Stimulated activated CD4-positive, alpha-beta T cell treated with anti-CD3 and anti-CD28 coated beads, Interleukin-12 subunit alpha, Interleukin-12 subunit beta, amount 100 ng/mL, for 48 hours (primary cell): ENCODE data around the gene CPNE1.
"Not testable (repeated sequence)": the region's sequence is repeated elsewhere in the genome, so short reads cannot be mapped to it uniquely, and the experiment has no call there.

Experiments used
- DNase-seq, 3 donors: peaks; one replicate each; pipeline ENCODE4 v3.0.0-alpha.2; 2020; ENCODE audit warnings: low read depth in 2 of 3, low spot score in 1 of 3

CPNE1 gene

DNA sequence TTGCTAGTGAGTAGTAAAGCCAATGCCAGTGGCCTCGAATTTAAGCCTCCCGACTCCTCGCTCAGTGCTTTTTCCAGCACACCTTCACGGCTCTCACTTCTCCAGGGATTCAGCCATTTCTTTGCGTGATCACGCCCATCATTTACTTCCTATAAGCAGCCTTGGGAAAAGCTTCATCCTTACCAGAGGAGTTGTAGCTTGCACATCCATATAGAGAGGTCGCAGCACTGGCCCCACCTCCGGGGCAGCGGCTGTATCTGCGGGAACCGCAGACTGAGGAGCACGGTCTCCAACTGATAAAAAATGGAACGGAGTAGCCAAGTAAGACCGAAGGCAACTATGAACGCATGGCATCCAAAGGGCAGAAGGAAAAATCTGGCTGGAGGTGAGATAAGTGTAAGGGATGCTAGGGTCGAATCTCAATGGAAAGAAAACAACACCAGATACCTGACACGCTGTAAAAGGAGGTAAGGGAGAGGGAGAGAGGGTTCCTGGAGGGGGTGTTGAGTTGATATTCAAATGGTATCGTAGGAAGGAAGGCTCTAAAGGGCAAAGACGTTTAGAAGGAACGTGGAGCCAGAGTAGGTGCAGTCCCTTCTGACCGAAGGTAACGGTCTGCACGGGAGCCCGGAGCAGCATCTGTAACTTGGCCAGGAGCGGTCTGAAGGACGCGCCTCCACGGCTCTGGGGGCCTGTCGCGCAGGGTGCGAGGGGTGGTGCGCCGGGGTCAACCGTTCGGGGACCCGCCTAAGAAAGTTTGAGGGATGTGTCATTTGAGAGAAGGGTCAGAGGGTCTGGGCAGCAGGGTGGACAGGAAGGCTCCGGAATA, 33.8 kb upstream of the CPNE1 start:
- no peak for DNase-seq

DNA sequence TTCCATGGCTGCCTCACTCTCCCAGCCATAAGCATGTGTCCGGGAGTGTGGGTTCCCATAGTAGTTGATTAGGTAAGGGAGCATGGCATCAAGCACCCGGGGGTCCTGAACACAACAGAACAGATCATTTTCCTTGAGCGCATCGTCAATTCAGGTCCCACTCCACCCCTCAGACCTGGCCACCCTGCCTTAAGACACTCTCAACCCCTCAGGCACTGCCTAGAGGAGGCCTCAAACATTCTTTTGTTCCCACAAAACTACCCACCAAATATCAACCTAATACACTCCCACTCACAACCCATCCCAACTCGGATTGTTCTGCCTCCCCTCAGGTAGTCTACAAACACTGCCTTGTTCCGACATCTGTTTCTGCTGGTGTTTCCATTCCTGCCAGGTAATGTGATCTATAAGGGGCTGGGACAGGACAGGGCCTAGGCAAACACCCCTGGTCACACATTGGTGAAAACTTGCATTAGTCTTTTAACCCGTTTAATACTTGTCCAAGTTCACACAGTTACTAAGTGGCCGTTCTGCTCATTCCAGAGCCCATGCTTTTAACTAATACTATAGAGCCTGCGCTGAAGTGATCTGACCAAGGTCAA, 33.1 kb upstream of the CPNE1 start:
- no peak for DNase-seq

DNA sequence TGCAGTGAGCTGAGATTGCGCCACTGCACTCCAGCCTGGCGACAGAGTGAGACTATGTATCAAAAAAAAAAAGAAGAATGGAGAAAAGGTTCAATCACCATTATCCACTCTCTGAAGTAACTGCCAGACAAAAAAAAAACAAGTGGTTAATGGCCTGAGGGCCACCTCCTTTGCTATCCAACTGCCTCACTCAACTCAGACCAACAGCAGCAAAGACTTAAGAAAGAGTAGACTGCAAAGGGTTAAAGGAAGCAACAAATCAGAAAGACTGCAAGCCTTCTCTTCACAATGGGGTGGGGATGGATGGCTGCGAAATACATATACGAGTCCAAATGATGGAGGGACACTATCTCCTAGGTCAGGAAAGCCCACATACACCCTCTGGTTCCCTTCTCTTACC, 31.3 kb upstream of the CPNE1 start:
- DNase-seq: no peak

DNA sequence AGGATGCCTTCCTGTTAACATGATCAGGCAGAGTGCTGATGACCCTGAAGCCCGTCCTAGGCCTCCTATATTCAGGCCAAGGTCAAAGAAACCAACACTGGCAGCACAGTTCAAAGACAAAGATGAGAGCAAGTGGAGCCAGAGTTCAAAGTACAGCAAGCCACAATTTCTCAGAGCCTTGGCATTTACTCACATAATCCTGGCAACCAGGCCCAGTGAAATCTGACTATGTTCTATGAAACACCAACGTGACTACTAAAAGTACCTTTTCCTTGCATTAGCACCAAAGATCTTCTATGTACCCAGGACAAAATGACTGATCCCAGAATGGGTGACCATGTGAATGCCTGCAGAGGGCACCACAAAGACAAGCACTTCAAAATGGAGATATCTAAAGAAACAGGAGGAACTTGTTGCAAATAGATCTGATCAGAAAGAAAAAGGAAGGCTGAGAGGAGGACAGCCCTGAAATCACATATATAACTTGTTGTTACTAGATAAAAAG, 30.6 kb upstream of the CPNE1 start:
- DNase-seq: no peak

DNA sequence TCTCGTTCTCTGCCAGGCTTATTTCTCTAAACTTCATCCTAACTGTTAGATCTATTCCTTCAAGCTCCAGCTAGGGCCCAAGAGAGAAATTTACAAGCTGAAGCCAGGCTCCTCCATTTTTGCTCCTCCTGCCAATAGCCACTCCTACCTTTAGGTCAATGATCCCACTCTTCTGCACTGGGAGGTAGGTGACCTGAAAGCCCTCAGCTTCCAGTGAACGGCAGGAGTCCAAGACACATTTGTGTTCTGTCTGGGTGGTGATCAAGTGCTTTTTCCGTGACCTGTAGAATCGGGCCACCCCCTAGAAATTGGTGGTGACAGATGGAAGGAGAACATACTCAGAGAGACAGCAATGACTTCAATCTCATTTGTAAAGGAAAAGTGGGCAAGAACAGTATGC, 25.6 kb upstream of the CPNE1 start:
- DNase-seq: no peak

DNA sequence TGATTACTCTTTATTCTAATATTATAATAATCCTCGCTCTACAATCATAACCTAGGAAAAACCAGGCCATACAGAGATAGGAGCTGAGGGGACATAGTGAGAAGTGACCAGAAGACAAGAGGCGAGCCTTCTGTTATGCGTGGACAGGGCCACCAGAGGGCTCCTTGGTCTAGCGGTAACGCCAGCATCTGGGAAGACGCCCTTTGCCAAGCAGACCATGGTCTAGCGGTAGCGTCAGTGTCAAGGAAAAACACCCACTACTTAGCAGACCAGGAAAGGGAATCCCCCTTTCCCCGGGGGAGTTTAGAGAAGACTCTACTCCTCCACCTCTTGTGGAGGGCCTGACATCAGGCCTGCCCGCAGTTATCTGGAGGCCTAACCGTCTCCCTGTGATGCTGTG, 22.2 kb upstream of the CPNE1 start:
- DNase-seq: not testable (repeated sequence)

DNA sequence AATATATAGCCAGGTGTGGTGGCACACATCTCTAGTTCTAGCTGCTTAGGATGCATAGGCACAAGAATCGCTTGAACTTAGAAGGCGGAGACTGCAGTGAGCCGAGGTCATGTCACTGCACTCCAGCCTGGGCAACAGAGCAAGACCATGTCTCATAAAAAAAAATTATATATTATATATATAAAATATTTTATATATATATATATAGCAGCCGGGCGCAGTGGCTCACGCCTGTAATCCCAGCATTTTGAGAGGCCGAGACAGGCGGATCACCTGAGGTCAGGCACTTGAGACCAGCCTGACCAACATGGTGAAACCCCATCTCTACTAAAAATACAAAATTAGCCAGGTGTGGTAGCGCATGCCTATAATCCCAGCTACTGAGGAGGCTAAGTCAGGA, 20.7 kb upstream of the CPNE1 start:
- not testable (repeated sequence) for DNase-seq

DNA sequence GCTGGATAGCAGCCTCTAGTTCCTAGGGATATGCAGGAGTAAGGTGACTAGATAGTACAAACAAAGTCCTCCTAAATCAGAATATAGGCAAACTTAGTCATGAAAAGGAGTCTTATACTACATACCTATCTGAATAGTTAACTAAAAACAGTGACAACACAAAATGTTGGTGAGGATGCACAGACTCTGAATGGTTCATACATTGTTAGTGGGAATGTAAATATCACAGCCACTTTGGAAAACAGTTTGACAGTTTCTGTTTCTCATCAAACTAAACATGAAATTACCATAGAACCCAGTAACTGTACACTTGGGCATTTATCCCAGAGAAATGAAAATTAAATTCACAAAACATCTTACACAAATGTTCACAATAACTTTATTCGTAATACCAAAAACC, 17.3 kb upstream of the CPNE1 start:
- no peak for DNase-seq

DNA sequence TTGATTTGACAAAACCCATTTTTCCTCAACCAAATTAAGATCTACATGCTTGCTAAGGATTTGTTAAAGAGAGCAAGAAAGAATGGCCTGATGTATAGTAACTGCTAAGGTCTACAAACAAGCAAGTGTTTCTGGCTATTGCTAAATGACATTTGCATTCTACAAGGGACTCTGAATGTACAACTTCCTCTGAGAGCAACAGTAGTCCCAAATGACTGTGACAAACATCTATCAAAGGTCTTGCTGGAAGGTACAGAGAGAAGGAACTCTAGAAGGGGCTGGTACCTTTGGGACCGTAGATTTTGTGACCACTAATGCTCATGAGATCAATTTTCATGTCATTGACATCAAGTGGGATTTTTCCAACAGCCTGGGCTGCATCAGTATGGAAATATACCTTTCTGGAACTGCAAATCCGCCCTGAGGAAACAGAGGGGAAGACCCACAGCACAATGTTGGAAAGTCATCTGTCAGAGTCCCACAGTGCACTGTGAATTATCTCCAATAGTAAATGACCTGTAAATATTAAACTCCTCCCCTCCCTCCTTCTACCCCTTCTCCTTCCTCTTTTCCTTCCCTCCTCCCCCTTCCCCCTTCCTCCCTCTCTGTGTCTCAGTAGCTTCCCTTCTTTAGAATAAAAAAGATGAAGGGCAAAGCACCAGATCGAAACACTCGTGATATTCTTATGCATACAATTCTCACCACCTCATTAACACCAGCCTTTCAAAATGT, 15.9 kb upstream of the CPNE1 start:
- DNase-seq: no peak

DNA sequence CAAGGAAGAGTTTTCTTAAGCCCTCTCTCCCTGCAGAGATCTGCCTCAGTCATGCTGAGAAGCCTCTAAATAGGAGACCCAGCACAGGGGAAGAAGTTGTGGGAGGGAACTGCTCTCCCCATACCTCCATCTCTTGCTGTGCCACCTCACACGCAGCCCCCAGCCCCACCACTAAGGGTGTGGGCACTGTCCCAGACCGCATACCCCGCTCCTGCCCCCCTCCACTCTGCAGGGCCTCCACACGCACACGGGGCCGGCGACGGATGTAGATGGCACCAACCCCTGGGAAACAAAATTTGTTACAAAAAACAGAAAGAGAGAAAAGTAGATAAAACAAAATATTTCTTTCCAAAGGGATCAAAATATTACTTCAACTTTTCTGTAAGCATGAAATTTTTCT, 10.2 kb upstream of the CPNE1 start:
- no peak for DNase-seq

DNA sequence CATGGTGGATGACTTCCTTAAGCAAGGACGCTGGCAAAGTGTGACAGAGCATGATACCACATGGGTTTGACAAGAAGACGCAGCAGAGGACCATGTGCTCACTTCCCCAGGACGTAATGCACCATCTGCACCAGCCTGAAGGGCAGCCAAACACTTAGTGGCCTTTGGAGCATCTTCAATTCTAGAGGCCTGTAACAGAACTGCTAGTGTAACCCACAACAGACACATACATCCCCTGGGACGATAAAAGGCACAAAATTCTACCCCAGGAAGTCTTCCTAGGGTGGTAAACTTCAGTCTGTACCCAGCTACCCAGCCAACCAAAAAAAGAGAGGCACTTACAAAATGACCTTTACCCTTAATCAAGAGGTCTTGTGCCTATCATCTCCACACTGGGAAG, 9.2 kb upstream of the CPNE1 start:
- DNase-seq: no peak

DNA sequence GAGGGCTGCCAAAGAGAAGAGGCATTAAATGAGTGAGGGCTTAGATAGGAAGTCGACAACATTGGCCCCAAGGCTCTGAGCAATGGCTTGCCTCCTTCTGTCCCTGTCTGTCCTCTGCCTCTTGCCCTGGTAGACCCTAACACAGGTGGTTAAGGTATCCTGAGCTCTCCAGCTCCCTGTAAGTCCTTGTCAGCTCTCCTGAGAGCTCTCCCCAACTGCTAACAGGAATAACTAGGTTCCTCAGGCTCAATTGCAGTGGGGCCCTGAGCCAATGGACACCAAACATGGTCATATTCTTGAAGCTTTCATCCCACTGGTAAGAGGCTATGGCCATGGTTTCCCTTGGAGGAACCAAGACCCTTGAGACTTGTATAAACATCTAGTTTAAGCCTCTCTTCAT, 5.0 kb upstream of the CPNE1 start:
- DNase-seq: no peak

DNA sequence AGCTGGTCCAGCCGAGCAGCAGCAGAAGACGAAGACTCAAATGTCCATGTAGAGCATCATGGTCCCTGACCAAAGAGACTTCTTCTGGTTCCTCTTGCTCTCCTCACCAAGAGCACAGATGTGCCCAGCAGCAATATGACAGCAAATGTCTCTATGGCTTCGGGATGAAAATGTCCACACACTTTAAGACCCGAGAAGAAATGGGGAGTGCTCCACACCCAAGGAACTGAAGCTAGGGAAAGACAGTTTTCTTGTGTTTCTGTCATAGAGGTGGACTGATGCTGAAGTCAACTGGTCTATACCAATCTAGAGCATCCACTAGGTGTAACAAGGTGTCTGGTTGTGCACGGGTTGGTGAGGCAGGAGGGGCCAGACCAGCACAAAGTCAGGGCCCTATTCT, 4.5 kb upstream of the CPNE1 start:
- no peak for DNase-seq

DNA sequence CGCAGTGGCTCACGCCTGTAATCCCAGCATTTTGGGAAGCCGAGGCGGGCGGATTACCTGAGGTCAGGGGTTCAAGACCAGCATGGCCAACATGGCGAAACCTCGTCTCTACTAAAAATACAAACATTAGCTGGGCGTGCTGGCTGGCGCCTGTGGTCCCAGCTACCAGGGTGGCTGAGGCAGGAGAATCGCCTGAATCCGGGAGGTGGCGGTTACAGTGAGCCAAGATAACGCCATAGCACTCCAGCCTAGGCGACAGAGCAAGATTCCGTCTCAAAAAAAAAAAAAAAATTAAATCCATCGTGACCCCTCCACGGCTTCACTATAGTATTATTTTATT, 1.2 kb upstream of the CPNE1 start:
- DNase-seq: no peak

DNA sequence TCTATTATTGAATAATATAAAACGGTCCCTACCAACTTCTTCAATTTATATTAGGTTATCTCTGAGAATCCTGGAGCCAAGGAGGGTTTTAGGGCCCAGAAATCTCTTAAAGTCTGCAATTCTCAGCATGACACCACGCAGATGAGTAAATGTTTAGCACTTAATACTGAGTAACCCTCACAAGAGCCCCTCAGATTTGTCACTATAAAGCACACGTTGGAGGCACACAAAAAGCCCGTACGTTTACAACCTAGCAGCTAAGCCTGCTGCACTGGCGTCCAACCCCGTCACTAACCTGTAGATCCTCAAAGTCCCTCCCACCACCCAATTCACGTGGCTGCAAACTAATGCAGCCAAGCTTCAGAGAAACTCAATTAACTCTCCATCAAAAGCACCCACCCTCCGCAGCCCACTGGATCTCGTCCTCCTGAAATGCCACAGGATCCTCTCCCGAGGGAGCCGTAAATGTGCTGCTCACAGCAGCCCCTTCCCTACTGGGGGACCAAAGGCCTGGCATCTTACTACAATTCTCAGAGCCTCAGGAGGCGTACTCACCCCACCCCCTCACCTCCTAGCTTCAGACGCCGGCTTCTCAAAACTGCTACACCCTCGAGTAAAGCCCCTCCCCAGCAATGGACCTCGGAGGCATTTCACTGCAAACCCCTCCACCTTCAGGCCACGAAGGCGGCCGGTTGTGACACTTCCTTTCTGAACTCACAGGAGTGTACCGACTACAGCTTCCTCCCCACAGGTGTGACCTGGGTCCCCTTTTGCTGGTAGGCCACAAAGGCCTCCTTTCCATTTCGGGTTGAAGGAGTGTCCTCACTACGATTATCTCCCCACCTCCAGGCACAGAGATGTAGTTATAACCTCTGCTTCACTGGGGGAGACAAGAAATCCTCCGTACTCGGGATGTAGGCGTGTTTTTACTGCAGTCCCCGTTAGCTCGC, 909 bp downstream of the CPNE1 start:
- peak; percentile 32 to 53 (median 40) for DNase-seq

DNA sequence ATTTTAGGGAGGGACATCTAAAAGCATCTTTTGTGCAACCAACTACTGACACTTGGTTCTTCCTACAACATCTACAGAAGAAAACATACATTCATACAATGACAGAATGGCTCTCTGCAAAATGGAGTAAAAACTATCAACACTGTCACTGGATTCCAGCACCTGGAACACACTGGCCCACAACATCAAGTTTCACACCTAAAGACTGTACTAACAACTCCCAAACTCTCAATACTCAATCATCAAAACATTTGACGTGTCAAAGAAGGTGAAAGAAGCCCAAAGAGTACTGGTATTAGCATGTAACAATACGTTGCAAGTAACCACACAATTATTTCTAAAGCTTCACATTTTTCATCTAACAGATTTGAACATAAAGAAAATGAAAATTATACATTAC, 2.1 kb downstream of the CPNE1 start:
- no peak for DNase-seq

DNA sequence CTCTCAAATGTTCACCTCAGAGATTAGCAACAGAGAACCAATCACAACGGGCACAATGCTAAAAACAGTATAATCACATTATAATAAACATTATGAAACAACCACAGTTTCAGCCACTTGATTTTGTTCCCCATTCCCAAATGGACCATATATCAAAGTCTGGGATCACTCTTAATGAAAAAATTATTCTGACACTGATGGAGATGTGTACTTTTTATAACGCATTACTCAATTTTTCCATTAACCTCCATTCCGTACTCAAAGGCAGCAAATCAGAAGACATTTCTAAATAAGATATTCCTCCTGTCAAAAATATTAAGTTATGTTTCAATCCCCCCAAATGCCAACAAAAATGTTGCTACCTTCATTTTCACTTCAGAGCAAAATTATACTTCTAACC, 2.8 kb downstream of the CPNE1 start:
- DNase-seq: no peak

DNA sequence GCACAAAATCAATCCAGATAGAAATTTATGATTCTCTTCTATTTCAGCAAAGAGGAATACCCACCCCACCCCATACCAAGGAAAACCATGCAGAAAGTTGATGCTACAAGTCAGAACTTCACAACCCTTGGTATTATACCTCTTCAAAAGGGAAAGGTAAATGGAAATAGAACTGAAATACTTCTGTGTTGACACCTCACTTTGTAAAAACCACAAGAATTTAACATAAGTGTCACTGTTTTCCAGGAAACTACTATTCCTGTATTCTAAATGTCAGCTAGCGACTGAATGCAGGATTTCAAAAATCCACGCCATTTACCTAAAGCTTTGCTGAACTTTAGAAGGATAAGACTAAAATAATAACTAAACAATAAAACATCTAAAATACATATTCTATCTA, 3.6 kb downstream of the CPNE1 start:
- DNase-seq: no peak

DNA sequence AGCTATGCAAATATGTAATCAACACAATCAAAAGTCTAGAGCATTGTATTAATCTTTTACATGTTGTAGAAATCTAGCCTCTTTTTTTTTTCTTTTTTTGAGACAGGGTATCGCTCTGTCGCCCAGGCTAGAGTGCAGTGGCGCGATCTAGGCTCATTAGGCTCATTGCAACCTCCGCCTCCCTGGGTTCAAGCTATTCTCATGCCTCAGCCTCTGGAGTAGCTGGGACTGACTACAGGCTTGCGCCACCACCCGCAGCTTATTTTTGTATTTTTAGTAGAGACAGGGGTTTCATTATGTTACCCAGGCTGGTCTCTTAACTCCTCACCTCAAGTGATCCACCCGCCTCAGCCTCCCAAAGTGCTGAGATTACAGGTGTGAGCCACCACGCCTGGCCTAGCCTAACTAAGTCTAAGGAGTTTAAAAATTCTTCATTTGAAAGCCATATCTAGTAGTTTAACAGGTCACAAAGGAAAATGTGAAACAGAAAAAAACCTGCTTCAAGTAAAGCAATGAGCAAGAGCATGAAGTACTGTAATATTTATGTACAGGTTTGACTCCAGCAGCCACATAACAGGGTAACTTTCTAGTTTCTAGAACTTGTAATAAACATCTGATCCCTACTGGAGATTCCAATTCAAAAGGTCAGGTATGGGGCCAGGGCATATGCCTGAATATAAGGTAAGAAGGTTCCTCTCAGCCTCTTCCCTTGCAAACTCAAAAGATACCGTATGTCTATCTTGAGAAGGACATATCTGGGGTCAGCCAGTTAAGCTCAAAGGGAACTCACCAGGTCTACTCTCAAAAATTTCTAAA, 4.4 kb downstream of the CPNE1 start:
- peak in 2 of 3 donors; percentile 32 to 39 for DNase-seq

DNA sequence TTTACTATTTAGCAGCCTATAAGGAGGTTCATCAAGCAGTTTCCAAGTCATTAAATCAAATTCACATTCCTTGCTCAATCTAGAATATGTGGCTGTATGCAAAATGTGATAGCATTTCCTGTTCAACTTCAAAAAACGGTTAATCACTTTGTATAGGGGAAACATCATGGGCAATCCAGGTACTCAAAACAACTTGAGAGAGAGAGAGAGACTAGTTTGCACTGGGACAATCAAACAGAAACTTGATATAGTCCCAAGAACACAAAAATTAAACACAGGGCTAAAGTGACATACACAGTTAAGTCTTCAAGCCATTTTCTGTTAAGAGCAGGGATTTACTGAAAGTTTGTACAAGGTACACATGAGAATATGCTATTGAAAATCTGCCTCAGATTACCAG, 7.4 kb downstream of the CPNE1 start:
- no peak for DNase-seq
